ENCODE data around the gene SPATA19. TPM values are rescaled to one million over a fixed set of nuclear protein-coding genes. Genes with fewer than 3 reads are reported as not detected.

SPATA19 gene
- total RNA-seq, 4 donors from 2014 or later, result 0.94 TPM; not detected in 3

DNA sequence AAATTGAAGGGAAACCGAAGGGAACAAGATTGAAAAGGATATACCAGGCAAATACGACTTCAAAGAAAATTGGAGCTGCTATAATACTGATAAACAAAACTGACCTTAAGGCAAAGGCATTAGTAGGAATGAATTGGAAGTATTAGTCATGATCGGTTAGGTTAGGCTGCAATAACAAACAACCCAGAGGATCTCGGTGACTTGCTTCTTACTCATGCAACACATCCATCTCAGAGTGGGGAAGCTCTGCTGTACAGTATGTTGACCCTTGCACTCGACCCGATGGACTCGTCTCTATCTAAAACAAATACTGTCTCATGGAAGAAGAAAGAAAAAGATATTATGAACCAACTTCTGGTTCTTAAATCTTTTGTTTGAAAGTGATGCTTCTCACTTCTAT, 42.3 kb downstream of the SPATA19 start:
- TF ChIP-seq, protein P1, sequence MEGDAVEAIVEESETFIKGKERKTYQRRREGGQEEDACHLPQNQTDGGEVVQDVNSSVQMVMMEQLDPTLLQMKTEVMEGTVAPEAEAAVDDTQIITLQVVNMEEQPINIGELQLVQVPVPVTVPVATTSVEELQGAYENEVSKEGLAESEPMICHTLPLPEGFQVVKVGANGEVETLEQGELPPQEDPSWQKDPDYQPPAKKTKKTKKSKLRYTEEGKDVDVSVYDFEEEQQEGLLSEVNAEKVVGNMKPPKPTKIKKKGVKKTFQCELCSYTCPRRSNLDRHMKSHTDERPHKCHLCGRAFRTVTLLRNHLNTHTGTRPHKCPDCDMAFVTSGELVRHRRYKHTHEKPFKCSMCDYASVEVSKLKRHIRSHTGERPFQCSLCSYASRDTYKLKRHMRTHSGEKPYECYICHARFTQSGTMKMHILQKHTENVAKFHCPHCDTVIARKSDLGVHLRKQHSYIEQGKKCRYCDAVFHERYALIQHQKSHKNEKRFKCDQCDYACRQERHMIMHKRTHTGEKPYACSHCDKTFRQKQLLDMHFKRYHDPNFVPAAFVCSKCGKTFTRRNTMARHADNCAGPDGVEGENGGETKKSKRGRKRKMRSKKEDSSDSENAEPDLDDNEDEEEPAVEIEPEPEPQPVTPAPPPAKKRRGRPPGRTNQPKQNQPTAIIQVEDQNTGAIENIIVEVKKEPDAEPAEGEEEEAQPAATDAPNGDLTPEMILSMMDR (IDR thresholded peaks at IDR 0.05), result no peak
- no peak for TF ChIP-seq POLR2A (IDR thresholded peaks at IDR 0.05)
- H3K9me3 ChIP-seq, result no peaks in the 10 kb centered on the region
- DNase-seq, result no peak
- no peak overlapping the region for H3K27ac ChIP-seq
- H3K27me3 ChIP-seq, result no peaks in the 10 kb centered on the region
- no peaks in the 10 kb centered on the region for H3K36me3 ChIP-seq
- H3K4me3 ChIP-seq (replicated peaks in 1 of 3), result no peak overlapping the region
- no peaks in the 10 kb centered on the region for H3K4me1 ChIP-seq
- WGBS, 2 donors, result 83 to 84% methylated on average over 7 of the region's 7 CpGs
- intact Hi-C loops (cut with DNase I), result no loop called here

DNA sequence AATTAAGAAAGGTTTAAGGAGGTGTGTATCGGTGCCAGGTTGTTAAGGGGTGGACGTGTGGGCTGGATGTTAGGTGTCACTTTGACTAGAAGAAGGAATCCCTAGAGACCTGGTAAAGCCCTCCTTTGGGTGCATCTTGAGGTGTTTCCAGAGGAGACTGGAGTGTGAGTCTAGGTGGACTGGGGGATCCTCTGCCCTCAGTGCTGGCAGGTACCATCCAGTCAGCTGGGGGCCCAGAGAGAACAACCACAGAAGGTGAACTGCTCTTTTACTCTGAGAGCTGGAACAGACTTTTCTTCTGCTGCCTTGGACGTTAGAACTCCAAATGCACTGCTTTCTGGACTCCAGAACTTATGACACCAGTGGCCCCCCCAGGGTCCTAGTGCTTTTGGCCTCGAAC, 44.0 kb downstream of the SPATA19 start:
- no peaks in the 10 kb centered on the region for H3K36me3 ChIP-seq

DNA sequence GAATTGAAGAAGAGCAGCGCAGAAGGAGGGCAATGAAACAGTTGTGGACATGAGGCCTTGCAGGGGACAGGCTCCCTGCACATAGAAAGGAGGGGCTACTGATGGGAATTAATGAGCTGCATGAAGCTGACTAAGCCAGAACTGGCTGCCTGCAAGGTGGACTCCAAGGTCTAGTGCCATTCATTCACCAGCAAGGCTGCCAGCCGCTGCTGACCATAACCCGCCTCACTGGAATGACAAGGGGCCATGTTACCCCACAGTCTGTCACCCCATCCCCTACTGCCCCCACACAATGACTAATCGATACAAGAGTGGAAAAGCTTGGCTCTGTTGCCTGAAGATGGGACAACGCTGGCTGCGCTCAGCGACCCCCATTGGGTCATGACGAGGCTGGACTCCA, 44.6 kb downstream of the SPATA19 start:
- Histone ChIP-seq H3K27me3 (no peaks in the 10 kb centered on the region), H3K9me3 (no peaks in the 10 kb centered on the region), H3K4me3 (replicated peaks in 1 of 3) (no peak overlapping the region), H3K36me3 (no peaks in the 10 kb centered on the region), H3K4me1 (no peaks in the 10 kb centered on the region), H3K27ac (no peak overlapping the region)
- no peak for TF ChIP-seq POLR2A (IDR thresholded peaks at IDR 0.05)
- TF ChIP-seq, protein P1 (IDR thresholded peaks at IDR 0.05), result no peak
- intact Hi-C loops (cut with DNase I), result no loop called here
- DNase-seq, result no peak
- 96% methylated on average over 8 of the region's 8 CpGs for WGBS, 2 donors

More for the DNA sequence above, 44.0 kb downstream of the SPATA19 start:
- DNase-seq, result no peak
- no peak overlapping the region for H3K4me3 ChIP-seq (replicated peaks in 1 of 3)
- H3K27ac ChIP-seq, result no peak overlapping the region
- no peak for TF ChIP-seq POLR2A (IDR thresholded peaks at IDR 0.05)
- TF ChIP-seq, protein P1 (IDR thresholded peaks at IDR 0.05), result no peak
- H3K9me3 ChIP-seq, result no peaks in the 10 kb centered on the region
- intact Hi-C loops (cut with DNase I), result no loop called here
- H3K4me1 ChIP-seq, result no peaks in the 10 kb centered on the region
- H3K27me3 ChIP-seq, result no peaks in the 10 kb centered on the region
- WGBS, 2 donors, result 79 to 88% methylated on average over 4 of the region's 4 CpGs

DNA sequence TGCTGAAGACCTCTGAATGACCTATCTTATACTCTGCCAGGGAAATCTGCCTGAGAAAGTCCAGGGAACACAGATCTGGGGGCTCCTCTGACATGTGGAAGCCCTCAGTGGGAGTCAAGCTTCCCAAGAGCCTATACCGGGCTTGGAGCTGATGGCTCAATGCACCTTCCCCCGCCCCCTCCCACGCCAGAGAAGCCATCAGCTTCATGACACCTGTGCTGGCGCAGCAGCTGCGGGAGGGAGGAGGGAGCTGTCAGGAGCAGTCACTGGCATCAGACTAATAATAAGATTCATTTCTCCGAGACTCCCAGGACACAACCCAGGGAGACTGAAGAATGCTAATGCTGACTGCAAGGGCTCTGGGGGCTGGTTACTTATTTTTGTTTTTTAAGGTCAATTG, 47.8 kb downstream of the SPATA19 start:
- Histone ChIP-seq H3K27ac (no peak overlapping the region), H3K27me3 (no peaks in the 10 kb centered on the region), H3K9me3 (no peaks in the 10 kb centered on the region), H3K4me1 (no peaks in the 10 kb centered on the region), H3K36me3 (no peaks in the 10 kb centered on the region), H3K4me3 (replicated peaks in 1 of 3) (no peak overlapping the region)
- no peak for DNase-seq
- intact Hi-C loops (cut with DNase I), result no loop called here
- TF ChIP-seq, protein P1 (IDR thresholded peaks at IDR 0.05), result no peak
- TF ChIP-seq POLR2A (IDR thresholded peaks at IDR 0.05), result no peak
- WGBS, 2 donors, result 46 to 57% methylated on average over 3 to 6 of the region's 6 CpGs

DNA sequence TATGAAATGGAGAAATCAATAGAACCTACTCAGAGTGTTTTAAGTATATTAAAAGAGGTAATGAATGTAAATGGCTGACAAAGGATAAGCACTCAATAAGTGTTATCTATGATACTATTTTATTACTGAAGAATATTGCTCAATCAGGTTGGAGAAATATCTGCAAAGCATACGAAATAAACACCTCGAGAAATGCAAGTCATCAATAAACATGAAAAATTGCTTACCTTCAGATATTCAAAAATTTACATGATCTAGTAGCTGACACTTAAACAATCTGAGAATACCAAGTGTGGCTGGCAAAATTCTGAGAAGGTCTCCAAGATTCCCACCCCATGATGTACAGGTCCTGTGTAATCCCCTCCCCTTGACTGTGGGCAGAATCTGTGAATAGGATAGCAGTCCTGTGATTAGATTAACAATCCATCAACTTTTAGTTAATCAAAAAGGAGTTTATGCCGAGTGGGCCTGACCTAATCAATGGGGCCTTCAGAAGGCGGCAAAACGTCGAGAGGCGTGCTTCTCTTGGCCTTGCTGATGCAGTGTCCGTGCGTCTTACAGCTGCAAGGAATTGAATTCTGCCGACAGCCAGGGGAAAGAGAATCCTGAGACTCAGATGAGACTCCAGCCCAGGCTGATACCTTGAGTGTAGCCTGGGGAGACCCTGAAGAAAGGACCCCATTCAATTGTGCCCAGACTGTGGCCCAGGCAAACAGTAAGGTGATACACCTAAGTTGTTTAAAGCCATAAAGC, 49.1 kb downstream of the SPATA19 start:
- no peak for TF ChIP-seq POLR2A (IDR thresholded peaks at IDR 0.05)
- TF ChIP-seq, protein P1 (IDR thresholded peaks at IDR 0.05), result no peak
- H3K27me3 ChIP-seq, result no peaks in the 10 kb centered on the region
- no peak for DNase-seq

More for the DNA sequence above, 49.1 kb downstream of the SPATA19 start:
- no peak overlapping the region for H3K27ac ChIP-seq
- intact Hi-C loops (cut with DNase I), result no loop called here
- no peak overlapping the region for H3K4me3 ChIP-seq (replicated peaks in 1 of 3)
- H3K9me3 ChIP-seq, result no peaks in the 10 kb centered on the region
- no peaks in the 10 kb centered on the region for H3K4me1 ChIP-seq
- H3K36me3 ChIP-seq, result no peaks in the 10 kb centered on the region
- WGBS, 2 donors, result 92% methylated on average over 10 of the region's 10 CpGs
